ENCODE measurements around the gene PTN. TPM values are rescaled to one million over a fixed set of nuclear protein-coding genes. Genes with fewer than 3 reads are reported as not detected.

Gene PTN, protein sequence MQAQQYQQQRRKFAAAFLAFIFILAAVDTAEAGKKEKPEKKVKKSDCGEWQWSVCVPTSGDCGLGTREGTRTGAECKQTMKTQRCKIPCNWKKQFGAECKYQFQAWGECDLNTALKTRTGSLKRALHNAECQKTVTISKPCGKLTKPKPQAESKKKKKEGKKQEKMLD
- under 1 TPM in 1 of 2 donors, not detected in 1; 0.33 TPM for total RNA-seq

DNA sequence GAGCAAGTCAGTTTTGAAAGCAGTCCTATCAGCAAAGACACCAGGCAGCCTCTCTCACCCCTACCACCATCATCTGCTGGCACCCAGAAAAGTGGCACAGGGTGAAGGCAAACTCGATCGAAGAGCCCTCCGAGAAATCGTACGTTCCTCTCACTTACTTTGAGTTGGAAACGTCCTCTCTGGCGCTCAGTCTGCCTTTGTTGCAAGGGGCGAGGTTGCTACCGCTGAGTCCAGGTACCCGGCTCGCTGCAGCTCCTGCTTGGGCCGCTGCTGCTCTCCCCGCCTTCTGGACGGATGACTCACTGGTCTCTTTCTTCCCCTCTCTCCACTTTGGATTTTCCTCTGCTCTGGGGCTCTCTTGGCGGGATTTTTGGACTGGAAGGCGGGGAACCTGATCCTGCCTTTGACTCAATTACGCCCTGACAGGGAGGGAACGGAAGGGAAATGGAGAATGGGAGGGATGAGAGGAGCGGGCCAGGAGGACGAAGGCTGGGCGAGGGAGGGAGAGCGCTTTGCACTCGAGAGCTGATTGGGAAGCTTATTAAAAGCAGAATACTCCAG lies at the start of gene PTN:
PTN (minus strand) TSS at position 453 of the 561 bp plus-strand sequence. CDS start 88,760 bp downstream, outside the sequence.

Small RNA genes lying within 50 kb of the gene (small RNA-seq; reads per million reads assigned to genes)
- 0 reads per million in 2 donors for gene RF00136
